ENCODE data around the gene FILIP1.

Gene FILIP1

DNA sequence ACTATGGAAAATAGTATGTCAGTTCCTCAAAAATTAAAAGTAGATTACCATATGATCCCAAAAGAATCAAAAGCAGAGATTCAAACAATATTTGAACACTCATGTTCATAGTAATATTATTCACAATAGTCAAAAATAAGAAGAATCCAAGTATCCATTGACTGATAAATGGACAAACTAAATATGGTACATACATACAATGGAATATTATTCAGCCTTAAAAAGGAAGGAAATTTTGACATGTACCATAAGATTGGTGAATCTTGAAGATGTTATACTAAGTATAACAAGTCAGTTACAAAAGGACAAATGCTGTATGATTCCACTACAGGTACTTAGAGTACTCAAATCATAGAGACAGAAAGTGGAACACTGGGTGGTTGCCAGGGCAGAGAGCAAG, 120.7 kb downstream of the FILIP1 start:
- no peak overlapping the region for H3K4me3 ChIP-seq (ENCODE audit: low read depth, low read length)
- TF ChIP-seq, protein P1, sequence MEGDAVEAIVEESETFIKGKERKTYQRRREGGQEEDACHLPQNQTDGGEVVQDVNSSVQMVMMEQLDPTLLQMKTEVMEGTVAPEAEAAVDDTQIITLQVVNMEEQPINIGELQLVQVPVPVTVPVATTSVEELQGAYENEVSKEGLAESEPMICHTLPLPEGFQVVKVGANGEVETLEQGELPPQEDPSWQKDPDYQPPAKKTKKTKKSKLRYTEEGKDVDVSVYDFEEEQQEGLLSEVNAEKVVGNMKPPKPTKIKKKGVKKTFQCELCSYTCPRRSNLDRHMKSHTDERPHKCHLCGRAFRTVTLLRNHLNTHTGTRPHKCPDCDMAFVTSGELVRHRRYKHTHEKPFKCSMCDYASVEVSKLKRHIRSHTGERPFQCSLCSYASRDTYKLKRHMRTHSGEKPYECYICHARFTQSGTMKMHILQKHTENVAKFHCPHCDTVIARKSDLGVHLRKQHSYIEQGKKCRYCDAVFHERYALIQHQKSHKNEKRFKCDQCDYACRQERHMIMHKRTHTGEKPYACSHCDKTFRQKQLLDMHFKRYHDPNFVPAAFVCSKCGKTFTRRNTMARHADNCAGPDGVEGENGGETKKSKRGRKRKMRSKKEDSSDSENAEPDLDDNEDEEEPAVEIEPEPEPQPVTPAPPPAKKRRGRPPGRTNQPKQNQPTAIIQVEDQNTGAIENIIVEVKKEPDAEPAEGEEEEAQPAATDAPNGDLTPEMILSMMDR (IDR thresholded peaks at IDR 0.05; ENCODE audit: low read depth, low read length), result no peak
- TF ChIP-seq POLR2A (IDR thresholded peaks at IDR 0.05; ENCODE audit: extremely low read depth, insufficient read length), result no peak
- TF ChIP-seq, protein P2, sequence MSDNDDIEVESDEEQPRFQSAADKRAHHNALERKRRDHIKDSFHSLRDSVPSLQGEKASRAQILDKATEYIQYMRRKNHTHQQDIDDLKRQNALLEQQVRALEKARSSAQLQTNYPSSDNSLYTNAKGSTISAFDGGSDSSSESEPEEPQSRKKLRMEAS (IDR thresholded peaks at IDR 0.05; ENCODE audit: low read depth, low read length), result no peak
- no peak for TF ChIP-seq MYC (IDR thresholded peaks at IDR 0.05; ENCODE audit: low read depth, low read length)
- DNase-seq (ENCODE audit: low read depth), result no peak

DNA sequence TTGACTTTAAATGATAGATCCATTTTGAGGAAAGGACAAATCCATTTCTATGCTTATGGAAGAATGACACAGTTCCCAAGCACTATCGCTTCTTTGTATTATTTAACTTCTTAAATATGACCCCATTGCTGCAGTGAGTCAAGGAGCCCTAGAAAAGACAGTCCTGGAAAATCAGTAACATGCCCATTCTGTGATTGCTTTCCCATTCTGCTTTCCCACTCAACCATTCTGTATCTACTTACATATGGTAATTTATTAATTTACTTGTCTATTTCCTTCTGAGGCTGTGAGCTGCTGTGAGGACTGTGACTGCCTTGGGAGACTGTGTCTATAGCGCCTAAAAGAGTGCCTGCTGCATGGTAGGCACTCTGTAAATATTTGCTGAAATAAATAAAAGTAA, 123.6 kb downstream of the FILIP1 start:
- DNase-seq (ENCODE audit: low read depth), result no peak
- no peak for TF ChIP-seq POLR2A (IDR thresholded peaks at IDR 0.05; ENCODE audit: extremely low read depth, insufficient read length)
- TF ChIP-seq, protein P1 (IDR thresholded peaks at IDR 0.05; ENCODE audit: low read depth, low read length), result no peak

DNA sequence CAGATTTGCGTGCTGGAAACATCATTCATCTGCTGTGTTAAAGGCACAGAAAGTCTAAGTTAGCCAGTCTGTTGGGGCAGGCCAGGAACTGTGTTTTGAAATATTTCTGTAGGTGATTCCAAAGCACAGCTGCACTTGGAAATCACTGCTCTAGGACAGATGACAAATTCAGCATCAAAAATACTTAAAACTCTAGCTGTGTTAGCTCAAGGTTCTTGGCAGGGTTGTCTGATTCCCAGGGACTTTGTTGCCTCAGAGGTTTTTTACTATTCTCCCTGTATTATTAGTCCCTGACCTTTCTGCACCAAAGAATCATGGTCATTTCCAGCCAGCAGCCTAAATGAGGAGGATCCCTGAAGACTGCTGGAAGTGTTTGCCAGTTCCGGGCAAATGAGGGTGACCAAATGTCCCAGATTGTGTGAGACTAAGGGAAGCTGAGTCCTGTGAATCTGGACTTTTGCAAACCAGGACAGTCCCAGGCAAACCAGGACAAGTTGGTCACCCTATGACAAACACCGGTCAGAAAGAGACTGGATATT, 124.7 kb downstream of the FILIP1 start:
- TF ChIP-seq POLR2A (IDR thresholded peaks at IDR 0.05; ENCODE audit: extremely low read depth, insufficient read length) (no peak), MYC (IDR thresholded peaks at IDR 0.05; ENCODE audit: low read depth, low read length) (no peak)
- TF ChIP-seq, protein P2 (IDR thresholded peaks at IDR 0.05; ENCODE audit: low read depth, low read length), result no peak
- DNase-seq (ENCODE audit: low read depth), result no peak
- no peak overlapping the region for H3K4me3 ChIP-seq (ENCODE audit: low read depth, low read length)

More for the DNA sequence above, 123.6 kb downstream of the FILIP1 start:
- no peak overlapping the region for H3K4me3 ChIP-seq (ENCODE audit: low read depth, low read length)

DNA sequence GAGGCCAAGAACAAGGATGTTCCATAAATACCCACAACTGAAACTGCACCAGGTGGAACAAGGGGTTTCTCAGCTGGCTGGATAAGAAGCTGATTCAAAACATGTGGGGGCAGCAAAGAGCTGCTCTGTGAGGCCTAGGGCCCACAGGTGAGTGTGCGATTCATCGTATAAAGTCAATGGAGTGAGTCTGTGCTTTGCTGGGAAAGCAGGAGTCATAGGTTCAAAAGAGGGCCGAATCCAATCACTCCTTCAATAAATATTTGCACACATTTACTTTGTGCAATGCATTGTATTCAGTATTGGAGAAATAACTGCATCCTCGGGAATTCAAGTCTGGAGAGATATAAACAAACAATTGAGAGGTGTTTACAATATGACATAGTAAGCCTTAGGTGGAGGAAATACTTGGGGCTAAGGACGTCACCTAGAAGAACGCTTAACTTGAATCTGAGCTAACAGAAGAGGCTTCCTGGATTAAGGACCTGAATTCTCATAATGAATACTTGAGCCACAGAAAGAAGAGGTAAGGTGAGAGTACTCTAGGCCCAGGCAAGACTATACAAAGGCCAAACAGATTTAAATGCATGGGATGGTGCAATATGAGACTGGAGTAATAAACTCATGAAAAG, 125.3 kb downstream of the FILIP1 start:
- H3K4me3 ChIP-seq (ENCODE audit: low read depth, low read length), result no peak overlapping the region
- DNase-seq (ENCODE audit: low read depth), result peak; percentile 5
- TF ChIP-seq MYC (IDR thresholded peaks at IDR 0.05; ENCODE audit: low read depth, low read length) (no peak), POLR2A (IDR thresholded peaks at IDR 0.05; ENCODE audit: extremely low read depth, insufficient read length) (no peak)
- TF ChIP-seq, protein P1 (IDR thresholded peaks at IDR 0.05; ENCODE audit: low read depth, low read length), result no peak
- TF ChIP-seq, protein P2 (IDR thresholded peaks at IDR 0.05; ENCODE audit: low read depth, low read length), result no peak

DNA sequence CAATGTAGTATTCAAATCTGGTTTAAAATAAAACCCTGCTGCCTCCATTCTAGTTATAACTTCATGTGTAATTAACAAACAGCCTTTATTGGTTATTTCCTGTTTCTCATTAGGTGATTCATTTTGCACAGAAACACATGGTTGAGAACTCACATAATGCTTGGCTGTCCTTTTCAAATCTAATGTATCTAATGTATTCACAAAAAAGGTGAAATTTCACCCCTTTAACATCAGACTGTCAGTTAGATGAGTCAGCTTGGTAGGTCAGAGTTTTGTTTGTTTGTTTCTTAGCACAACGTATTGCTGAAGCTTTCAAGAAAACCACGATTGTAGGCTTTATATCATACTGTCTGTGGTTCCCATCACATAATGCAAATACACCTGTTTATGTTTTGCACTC, 130.3 kb downstream of the FILIP1 start:
- TF ChIP-seq POLR2A (IDR thresholded peaks at IDR 0.05; ENCODE audit: extremely low read depth, insufficient read length), result no peak
- TF ChIP-seq, protein P1 (IDR thresholded peaks at IDR 0.05; ENCODE audit: low read depth, low read length), result no peak
- TF ChIP-seq, protein P2 (IDR thresholded peaks at IDR 0.05; ENCODE audit: low read depth, low read length), result no peak
- TF ChIP-seq MYC (IDR thresholded peaks at IDR 0.05; ENCODE audit: low read depth, low read length), result no peak
- DNase-seq (ENCODE audit: low read depth), result no peak
- no peak overlapping the region for H3K4me3 ChIP-seq (ENCODE audit: low read depth, low read length)

DNA sequence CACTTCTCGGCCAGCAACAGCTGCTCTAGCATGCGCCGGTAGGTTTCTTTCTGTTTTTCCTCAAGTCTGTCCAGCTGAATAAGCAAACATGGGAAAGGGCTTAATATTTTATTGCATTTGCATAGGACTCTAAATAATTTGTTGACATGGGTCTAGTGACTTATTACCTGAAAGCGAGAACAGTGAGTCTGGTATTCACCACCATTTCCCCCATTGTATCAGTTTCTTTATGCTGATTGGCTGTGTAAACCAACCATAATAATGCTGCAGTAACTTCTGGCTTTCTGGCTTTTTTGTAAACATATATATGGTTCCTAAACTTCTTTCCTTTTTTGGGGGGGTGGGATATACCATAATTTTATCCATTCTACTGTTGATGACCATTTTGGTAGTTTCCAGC, 140.0 kb downstream of the FILIP1 start:
- H3K4me3 ChIP-seq (ENCODE audit: low read depth, low read length), result no peak overlapping the region
- TF ChIP-seq POLR2A (IDR thresholded peaks at IDR 0.05; ENCODE audit: extremely low read depth, insufficient read length) (no peak), MYC (IDR thresholded peaks at IDR 0.05; ENCODE audit: low read depth, low read length) (no peak)
- TF ChIP-seq, protein P1 (IDR thresholded peaks at IDR 0.05; ENCODE audit: low read depth, low read length), result no peak
- TF ChIP-seq, protein P2 (IDR thresholded peaks at IDR 0.05; ENCODE audit: low read depth, low read length), result no peak
- DNase-seq (ENCODE audit: low read depth), result no peak
